Omental fat pad (tissue), 4 donors: Measurements from ENCODE around the gene FAM131C. TPM values are rescaled to one million over a fixed set of nuclear protein-coding genes. Genes with fewer than 3 reads are reported as not detected.
"Not testable (repeated sequence)": the region's sequence is repeated elsewhere in the genome, so short reads cannot be mapped to it uniquely, and the experiment has no call there.

ENCODE experiments used
- ATAC-seq: fragments of 150-250 bp; one replicate; pipeline ENCODE4 v1.9.1; 2016; ENCODE audit warnings: mild to moderate bottlenecking, moderate library complexity; ENCODE audit not compliant: low FRiP score
- DNase-seq: peaks from one replicate; pipeline ENCODE4 v3.0.0-alpha.2; 2019; ENCODE audit warnings: low spot score
- total RNA-seq, 4 donors: library from RNA; depleted of rRNA; stranded (reverse); fragments of >200 nt; gene quantifications; one replicate each; pipeline ENCODE4 v1.1.0, GENCODE V29; 2016
- TF ChIP-seq, protein P1 (sequence below), 3 donors: fragments of 450-650 bp; IDR thresholded peaks; one replicate each; pipeline ENCODE4 v1.5.1; 2016 to 2017; ENCODE audit warnings: antibody characterized with exemption in 3 of 3, mild to moderate bottlenecking in 3 of 3, moderate library complexity in 2 of 3

FAM131C gene
- total RNA-seq, 4 donors from 2014 or later, result not detected

DNA sequence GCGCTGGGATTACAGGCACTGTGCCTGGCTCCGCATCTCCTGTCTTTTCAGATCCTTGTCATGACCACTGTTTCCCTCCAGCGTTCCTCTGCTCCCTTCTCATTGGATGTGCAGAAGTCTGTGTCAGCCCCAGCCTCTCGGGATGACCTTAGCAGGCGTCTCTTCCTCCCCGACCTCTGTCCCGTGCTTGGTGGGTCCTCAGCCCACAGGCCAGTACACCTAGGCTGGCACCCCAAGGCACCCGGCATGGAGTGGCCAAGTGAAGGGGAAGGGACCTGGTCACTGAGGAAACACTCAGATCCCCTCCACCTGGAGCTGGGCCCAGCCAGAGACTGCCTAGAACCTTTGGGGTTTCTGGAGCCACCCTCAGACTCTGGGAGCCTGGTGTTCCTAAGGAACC is 32.3 kb downstream of the FAM131C start:
- ATAC-seq (no peak), DNase-seq (no peak)
- TF ChIP-seq, protein P1, sequence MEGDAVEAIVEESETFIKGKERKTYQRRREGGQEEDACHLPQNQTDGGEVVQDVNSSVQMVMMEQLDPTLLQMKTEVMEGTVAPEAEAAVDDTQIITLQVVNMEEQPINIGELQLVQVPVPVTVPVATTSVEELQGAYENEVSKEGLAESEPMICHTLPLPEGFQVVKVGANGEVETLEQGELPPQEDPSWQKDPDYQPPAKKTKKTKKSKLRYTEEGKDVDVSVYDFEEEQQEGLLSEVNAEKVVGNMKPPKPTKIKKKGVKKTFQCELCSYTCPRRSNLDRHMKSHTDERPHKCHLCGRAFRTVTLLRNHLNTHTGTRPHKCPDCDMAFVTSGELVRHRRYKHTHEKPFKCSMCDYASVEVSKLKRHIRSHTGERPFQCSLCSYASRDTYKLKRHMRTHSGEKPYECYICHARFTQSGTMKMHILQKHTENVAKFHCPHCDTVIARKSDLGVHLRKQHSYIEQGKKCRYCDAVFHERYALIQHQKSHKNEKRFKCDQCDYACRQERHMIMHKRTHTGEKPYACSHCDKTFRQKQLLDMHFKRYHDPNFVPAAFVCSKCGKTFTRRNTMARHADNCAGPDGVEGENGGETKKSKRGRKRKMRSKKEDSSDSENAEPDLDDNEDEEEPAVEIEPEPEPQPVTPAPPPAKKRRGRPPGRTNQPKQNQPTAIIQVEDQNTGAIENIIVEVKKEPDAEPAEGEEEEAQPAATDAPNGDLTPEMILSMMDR (IDR thresholded peaks at IDR 0.05), result no peak

GRCh38 chr1:16039871-16040270 is 33.6 kb downstream of the FAM131C start:
- not testable (repeated sequence) for ATAC-seq, DNase-seq

GRCh38 chr1:16038620-16038912 is 34.9 kb downstream of the FAM131C start:
- ATAC-seq (no peak), DNase-seq (no peak)
- TF ChIP-seq, protein P1 (IDR thresholded peaks at IDR 0.05), result no peak

DNA sequence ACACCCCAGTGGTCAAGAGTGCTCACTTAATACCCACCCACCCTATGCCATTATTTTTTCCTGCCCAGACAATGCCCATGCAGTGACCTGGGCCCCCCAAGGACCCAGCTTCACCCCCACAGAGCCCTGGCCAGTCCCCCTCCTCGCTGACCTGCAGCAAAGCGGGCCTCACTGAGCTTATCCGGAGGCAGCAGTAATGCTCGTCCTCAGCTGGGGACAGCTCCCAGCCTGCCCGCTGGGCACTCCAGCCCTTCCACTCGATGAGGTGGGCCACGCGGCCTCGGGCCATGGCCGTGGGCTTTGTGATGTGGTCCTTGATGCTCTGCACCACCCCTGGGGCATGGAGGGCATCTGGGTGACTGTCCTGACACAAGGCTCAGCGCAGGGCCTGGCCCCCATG is 37.0 kb downstream of the FAM131C start:
- ATAC-seq, DNase-seq: not testable (repeated sequence)

DNA sequence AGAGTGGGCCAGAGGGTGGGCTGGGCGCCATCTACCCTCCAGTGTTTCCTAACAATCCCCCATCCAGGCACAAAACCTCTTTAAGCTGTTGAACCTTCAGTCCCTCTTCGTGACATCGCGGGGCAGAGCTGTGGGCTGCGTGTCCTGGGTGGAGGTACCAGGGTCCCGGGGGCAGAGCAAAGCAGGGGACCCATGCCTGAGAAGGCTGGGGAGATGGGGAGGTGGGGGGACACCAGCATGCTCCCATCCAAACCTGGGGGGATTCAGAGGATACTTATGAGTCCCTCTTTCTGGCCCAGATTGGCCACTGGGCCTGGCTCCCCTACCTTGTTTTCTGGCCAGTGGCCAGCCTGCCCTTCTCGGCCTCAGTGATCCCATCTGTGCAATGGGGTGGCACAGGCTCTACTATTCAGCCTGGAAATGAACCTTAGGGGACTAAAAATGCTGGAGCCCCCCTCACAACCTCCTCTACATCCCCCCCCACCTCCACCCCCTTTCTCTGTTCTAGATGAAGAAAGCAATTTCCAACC is 40.3 kb downstream of the FAM131C start:
- not testable (repeated sequence) for ATAC-seq, DNase-seq

DNA sequence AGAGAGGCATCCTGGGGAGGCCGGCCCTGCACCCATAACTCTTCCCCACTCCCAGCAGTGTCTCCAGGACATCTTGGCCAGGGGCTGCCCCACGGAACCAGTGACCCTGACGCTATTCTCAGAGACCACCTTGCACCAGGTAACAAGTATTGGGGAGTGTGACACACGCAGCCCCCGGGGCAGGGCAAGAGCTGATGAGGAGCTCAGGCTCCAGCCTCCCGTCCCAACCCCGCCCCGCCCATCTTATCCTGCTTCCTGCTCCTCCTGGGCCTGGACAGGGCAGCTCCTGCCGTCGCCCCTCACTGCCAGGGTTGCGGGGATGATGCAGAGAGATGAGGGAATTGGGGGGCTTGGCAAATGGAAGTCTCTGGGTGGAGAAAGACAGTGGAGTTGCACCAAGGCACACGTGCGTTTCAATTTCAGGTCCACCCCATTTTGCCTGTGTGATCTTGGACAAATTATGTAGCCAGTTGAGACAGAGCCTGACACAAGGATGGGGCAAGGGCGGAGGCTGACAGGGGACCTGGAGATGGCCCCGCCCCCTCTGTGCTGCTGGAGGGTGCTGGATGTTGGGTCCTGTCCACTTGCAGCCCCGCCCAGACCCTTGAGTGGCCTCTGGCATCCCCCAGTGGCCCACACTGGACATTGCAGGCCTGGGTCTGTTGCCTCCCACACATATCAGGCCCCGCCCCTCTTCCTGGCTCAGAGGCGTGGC is 40.9 kb downstream of the FAM131C start:
- peak; percentile 77 for ATAC-seq
- TF ChIP-seq, protein P1 (IDR thresholded peaks at IDR 0.05), result peak in 2 of 3 donors; percentile 62 to 86

GRCh38 chr1:16031551-16031950 is 41.9 kb downstream of the FAM131C start:
- ATAC-seq (no peak), DNase-seq (no peak)
- TF ChIP-seq, protein P1 (IDR thresholded peaks at IDR 0.05), result no peak

More for the DNA sequence above, 40.9 kb downstream of the FAM131C start:
- peak; percentile 66 for DNase-seq

- DNase-seq (no peak), ATAC-seq (no peak)
- TF ChIP-seq, protein P1 (IDR thresholded peaks at IDR 0.05), result no peak
These were observed 44.2 kb downstream of the FAM131C start for GRCh38 chr1:16029288-16029687.

GRCh38 chr1:16029003-16029268 is 44.5 kb downstream of the FAM131C start:
- not testable (repeated sequence) for DNase-seq, ATAC-seq
